Inflammatory macrophage treated with lipopolysaccharide for 1 hour (primary cell): Measurements from ENCODE around the gene CYB5RL.
A peak's percentile ranks its signal among the peaks of the same experiment; 100 is the strongest.
"Not testable (repeated sequence)": the region's sequence is repeated elsewhere in the genome, so short reads cannot be mapped to it uniquely, and the experiment has no call there.

ENCODE experiments used
- DNase-seq, 2 donors: peaks; one replicate each; pipeline ENCODE4 v3.0.0-alpha.2; 2020 to 2022

CYB5RL gene

DNA sequence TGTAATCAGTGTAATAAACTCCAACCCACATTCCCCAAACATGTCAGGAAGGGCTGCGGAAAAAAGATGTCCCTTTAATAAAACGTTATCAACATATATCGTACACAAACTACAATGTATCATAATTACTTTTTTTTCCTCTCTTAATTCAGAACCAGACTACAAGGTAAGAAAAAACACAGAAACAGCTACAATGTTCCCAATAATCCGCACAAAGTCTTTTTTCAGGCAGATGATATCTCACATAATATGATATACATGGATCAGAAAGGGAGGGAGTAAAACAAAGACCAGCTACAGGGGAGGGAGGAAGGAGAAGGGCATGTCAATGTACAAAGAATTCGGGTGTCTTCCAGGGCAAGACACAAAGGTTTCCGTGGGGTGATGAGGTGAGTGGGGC lies 25.5 kb upstream of the CYB5RL start:
- no peak for DNase-seq

DNA sequence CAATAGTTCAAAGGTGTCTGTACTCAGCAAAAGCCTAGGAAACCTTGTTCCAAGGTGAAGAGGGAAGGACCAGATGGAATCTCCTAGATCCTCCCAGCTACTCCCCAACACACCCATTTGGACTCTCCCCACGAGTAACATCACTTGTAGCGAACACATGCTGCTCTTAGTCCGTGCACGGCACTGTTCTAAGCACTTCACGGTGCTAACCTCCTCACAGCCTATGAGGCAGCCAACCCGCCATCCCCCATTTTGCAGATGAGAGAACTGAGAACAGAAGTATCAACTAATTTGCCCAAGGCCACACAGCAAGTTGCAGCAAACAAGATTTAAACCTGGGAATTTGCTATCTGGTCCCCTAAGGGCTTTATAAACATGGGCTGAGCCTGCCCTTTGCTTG lies 24.4 kb upstream of the CYB5RL start:
- no peak for DNase-seq

DNA sequence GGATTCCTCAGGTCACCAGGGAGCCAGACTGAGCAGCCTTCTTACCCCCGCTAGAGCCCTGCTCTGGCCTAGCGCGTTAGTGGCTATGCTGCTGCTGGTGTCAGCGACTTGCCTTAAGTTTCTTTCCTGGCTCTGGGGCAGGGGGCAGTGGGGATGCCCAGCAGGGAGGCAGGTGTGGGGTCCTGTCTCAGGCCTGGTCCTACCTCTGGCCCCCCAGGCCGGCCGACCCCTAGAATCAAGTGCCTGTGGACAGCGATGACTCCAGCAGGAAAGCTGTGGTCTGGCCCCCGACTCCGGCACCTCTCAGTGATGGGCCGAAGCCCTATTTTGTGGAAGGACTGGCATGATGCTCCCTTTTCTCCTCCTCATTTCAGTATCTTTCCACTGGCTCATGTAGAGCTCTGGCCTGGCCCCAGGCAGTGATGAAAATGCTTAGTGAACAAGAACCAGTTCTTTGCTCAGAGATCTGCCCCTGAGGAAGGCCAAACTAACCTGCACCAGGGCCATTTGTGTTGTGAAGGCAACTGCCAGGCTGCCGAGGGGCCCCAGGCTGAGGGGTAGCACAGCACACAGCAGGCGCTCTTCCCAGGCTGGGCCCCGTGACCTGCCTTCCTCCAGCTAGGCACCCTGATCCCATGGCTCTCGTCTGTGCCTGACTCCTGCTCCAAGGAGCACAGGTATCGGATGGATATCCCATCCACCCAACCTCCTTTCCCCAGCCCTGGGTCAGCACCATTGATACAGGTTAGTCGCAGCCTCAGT lies 23.8 kb upstream of the CYB5RL start:
- no peak for DNase-seq

DNA sequence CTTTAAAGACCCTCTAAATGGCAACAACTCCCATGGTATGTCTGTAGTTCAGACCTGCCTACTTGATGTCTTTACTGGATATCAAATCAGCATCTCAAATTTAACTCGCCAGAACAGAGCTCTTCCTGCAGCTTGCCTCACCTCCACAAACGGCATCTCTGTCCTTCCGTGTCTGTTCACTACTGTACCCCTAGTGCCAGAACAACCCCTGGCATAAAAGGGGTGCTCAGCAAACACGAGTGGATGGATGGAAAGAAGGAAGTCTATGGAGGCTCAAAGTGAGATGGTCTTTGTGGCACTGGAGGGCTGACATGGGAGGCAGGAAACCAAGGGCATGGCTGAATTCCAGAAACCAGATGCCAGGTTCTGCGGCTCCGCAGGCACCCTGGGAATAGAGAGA lies 22.9 kb upstream of the CYB5RL start:
- no peak for DNase-seq

DNA sequence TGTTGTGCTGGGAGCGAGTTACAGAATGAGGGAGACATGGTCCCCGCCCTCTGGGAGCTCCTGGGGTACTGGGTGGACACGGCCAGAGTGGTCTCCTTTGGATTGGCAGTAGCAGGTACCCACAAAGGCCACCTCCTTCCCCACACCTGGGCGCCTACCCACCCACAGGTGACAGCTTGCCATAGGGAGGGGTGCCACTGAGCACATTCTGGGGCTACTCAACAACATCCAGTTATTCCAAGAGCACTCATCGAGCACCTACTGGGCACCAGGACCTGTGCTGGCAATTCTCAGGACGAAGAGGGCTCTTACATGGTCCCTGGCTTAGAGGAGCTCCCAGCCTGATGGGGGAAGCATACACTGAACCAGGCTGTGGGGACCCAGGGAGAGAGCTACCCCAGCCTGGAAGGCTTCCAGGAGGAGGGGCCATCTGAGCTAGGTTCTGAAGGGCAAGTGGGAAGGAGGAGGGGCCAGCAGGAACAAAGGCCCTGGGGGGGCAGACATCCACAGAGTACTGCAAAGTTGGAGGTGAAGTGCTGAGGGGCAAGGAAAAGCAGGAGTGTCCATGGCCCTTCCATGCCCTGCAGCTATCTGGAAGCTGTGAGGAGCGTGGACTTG lies 22.1 kb upstream of the CYB5RL start:
- no peak for DNase-seq

DNA sequence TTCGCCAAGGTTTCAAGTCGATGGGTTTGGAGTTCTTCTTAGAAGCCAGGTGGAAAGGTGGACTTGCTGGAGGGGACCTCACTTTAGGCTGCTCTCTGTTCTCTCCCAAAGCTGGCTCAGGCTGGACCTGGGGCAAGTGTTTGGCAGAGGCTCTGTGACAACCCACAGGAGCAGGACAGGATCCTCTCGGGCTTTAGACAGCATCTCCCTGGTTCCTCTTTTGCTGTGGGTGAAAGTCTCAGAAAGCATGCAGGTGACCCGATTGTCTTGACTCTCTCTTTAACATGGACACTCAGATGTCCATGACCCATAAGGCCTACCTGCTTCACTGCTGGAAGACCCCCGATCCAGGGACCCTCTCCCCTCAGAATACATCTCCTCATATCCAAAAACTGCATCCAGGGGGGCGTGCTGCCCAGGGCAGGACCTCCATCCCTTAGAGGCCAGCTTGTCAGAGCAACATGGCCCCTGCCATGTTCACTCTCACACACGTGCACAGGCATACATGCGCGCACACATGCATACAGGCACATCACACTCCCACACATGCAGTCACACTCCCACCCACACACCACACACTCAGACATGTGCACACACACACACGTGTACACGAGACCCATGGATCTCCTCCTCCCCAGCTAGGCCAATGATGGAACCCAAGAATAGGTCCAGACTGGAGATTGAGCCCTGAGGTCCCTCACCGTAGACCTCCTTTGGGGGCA lies 21.4 kb upstream of the CYB5RL start:
- no peak for DNase-seq

DNA sequence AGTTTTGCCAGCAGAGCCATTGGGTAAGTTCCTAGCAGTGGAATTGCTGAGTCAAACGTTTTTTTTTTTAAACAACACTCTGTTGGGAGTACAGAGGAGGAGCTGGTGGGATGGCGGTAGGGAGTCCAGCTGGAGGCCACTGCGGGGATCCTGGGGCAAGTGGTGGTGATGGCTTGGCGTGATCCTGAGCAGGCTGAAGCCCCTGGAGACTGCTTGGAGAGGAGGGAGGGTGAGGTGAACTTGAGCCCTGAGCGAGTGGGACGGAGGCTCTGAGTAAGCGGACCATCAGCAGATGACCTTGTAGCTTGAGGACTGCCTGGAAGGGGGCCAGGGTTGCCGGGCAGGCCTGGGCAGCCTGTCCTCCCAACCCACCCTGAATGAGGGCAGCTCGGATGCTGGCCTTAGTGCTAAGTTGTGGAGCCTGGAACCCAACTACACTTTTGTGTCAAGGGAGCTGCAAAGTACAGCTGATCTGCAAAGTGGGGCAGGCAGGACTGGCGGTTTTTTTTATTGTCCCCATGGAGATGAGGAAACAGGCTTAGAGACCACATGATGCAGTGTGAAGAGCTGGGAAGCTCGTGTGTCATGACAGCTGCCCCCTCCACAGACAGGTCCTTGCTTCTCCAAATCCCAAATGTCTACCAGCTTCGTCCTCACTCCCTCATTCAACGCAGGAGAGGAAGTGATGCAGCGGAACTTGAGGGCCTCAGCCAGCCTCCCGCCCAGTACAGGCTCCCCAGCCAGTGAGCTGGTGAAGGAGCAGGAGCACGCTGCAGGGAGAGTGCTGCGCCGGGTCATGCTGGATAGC lies 20.4 kb upstream of the CYB5RL start:
- peak; percentile 64 to 75 for DNase-seq

DNA sequence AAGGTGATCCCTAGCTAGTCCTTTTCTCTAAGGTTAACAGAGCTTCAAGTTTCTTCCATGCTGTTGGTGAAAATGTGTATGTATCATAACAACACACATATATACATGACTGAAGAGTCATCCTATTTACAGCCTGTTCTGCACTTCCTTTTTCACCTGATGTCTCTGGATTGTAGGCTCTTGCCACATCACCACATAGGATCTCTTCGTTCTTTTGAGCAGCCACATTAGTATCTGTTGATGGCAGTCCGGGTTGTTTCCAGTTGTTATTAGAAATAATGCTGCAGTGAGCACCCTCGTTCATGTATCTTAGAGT lies 19.8 kb upstream of the CYB5RL start:
- DNase-seq = no peak

DNA sequence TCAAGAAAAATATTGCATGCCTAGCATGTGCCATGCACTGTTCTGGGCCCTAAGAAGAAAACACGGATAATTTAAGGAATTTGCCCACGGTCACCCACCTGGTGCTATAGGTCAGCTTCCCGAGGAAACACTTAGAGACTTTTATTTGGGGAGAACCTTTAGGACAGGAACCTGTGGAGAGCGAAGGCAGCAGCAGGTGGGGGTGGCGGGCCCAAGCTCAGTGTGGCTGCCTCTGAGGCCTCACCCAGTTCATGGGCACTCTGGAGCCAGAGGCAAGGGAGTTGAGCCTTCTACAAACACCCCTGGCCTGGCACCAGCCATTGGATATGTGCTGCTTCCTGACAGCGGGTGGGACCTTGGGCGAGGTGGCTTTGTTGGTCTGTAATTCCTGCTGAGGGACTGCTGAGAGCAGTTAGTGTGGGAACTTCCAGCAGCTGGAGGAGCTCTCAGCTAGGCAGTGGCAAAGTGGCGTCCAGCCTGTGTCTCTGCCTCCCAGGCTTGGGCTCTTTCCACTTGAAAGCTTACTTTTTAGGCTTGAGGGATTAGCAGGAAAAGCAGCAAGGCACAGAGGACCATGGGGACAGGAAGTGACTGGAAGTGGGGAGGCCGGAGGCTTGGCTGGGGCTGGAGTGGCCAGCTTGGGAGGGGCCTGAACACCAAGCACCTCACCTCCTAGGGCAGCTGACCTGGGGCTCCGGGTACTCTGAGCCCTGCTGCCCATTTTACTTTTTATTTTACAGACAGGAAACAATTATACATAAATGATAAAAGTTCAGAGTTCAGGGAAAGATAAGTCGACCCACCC lies 19.3 kb upstream of the CYB5RL start:
- DNase-seq = no peak

DNA sequence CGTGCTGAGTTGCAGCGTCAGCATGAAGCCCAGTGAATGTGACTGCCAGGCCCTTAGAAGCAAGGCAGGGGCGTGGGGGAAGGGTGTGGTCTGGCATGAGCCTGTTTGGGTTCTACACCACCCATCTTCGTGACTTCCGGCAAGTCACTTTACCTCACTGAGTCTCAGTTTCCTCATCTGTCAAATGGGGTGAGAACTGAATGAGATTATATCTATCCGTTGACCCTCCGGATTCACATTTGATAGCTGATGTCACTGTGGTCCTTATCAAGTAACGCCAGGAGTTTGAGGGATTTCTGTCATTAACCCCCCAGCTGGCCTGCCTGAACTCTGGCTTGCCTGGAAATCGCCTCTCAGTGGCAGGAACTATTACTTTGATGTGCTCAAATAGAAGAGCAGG lies 15.7 kb upstream of the CYB5RL start:
- no peak for DNase-seq

DNA sequence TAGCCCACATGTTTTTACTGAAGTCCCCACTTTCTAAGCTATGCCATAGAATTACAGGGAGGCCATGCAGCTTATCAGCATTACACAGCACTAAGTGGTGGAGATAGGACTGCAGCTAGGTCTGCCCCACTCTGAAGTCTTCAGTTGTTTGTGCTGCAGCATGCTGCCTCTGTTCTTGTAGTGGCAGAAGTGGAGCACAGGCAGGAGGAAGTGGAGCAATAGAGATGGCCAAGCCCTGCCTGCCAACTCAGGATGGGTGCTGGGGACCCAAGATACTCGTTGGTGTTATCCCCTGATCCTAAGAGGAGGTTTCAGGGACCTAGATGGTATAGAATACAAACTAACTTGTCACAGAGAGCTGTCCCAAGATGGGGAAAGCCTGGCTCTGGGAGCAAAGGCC lies 13.0 kb upstream of the CYB5RL start:
- no peak for DNase-seq

DNA sequence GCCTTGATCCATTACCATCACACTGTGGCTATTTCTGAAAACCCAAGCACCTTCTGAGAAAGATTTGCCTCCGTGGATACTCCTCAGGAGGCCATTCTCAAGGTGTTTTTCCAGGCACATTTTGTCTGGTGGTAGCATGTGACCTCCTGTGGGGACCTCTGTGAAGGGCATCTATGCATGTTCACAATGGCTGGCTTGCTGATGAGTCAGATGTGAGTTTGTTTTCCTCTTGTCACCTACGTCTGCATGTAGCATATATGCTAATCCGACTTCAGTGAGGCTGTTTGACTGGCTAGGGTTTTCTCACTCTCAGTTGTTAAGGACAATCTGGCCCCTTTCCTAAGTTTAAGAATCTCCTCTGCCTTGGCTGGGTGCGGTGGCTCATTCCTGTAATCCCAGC lies 8.1 kb upstream of the CYB5RL start:
- not testable (repeated sequence) for DNase-seq

DNA sequence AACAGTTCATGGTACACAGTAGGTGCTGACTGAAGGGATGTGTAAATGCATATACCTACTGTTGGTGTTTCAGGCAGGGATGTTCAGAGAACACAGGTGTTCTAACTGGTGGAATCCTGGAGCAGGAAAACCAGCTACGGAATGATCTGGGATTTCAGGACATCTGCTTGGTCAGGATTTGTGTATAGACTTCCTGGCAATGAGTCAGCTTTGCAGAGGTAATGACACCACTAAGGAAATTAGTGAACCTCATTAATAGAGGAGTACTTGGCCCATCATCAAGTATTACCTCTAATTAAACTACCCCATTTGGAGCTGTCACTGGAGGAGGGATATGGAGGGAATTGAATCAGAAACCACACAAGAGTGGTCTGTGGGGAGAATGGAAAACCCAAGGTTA lies 7.5 kb upstream of the CYB5RL start:
- DNase-seq = no peak

DNA sequence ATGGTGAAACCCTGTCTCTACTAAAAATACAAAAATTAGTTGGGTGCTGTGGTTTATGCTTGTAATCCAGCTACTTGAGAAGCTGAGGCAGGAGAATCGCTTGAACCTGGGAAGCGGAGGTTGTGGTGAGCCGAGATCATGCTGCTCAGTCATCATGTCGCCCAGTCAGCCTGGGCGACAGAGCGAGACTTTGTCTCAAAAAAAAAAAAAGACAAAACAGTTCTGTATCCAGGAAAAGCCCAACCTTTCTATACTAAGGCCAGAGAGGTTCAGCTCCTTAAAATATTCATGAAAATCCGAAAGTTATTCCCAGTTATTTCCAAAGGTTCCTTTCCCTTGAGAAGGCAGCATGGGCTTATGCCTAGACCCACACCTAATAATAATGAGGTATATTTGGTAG lies 4.4 kb upstream of the CYB5RL start:
- DNase-seq = no peak

DNA sequence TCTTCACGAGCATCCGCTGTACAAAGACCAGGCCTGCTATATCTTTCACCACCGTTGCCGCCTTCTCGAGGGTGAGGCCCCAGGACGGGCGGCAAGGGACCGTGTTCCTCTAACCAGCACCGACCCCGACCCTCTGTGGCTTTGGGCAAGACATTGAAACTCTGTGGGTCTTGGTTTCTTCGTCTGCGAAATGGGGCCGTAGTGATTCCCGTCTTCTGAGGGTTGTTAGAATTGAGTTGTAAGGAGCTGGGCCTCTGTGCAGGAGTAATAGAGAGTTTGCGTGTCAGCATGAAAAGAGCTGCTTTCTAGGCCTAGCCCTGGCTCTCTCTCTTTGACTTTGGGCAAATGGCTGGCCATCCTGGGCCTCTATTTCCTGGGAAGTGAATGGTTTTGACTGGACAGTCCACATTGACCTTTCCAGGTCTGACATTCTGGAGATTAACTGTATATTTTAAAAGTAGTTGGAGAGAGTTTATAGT lies 728 bp upstream of the CYB5RL start:
- DNase-seq = no peak

DNA sequence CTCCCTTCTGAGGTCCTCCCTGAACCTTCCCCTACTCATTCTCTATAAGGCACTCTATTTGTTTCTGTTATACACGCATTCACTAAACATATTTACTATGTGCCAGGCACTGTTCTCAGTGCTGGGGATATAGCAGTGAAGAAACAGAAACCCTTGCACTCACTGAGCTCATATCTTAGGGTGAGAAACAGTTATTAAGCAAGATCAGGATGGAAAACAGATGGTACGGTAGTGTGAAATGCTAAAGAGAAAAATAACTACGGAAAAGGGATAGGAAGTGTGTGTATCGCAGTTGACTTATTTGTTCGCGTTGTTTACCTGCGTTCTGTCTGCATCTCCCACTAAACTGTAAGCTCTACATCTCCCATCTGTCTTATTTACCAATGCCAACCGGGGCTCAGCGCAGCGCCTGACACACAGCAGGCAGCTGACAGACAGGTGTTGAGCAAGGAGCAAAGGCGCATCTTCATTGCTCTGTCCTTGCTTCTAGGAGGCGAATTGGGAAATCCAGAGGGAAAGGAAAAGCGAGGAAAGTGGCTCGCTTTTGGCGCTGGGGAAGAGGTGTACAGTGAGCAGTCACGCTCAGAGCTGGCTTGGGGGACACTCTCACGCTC lies 572 bp downstream of the CYB5RL start:
- peak in 1 of 2 donors; percentile 3 for DNase-seq

DNA sequence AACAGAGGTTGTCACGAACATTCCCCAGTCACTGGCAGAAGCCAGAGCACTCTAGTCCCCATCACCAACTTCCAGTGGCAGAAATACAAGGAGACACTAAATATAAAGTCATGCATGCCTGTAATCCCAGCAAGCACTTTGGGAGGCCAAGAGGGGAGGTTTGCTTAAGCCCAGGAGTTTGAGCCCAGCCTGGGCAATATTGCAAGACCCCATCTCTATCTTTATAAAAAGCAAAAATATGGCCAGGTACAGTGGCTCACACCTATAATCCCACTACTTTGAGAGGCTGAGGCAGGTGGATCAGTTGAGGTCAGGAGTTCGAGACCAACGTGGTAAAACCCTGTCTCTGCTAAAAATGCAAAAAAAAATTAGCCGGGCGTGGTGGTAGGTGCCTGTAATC lies 6.4 kb downstream of the CYB5RL start:
- no peak for DNase-seq

DNA sequence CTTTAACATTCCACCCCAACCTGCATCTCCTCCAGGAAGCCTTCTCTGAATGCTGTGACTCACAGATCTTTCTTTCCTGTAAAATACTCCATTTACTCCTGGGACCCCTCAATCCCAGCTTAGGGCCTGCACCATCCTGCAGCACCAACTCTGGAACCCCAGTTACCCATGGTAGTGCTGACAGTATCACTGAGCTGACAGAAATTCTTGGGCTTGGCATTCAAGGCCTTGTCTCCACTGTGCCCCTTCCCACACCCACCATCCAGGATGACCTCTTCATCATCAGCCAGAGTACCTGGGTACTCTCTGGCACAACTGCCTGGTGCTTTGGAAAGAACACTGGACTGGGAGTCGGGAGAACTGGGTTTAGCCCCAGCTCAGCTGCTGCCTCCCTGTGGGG lies 8.3 kb downstream of the CYB5RL start:
- DNase-seq = no peak

DNA sequence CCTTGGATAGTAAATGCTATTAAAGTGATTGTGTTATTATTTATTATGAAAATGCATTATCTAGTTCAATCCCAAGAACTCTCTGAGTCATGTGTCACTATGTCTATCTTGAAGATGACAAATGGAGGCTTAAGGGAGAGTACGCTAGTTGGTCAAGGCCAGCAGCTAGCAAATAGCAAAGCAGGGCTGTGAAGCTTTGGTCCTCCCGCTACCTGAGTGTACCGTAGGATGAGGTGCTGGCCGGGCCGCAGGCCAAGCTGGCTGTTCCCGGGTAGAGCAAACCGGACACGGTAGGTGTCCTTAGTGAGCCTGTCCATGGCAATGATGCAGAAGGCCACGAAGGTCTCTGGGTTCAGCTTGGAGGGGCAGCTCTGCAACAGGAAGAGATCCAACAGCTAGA lies 9.3 kb downstream of the CYB5RL start:
- DNase-seq = no peak

DNA sequence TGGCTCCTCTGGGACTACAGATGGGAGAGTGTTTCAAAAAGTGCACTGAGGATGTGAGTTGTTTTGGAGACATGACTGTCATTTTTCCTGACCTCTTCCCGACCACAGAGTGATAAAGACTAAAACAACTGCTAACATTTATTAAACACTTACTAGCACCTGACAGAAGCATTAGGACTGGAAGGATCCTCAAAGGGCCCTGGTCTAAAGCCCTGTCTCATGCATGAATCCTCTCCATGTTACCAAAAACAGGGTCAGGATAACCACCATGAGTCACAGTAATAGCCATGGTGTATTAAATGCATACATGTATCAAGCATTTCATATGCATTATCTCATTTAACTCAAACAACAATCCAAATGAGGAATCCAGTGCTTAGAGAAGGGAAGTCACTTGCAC lies 11.5 kb downstream of the CYB5RL start:
- no peak for DNase-seq

DNA sequence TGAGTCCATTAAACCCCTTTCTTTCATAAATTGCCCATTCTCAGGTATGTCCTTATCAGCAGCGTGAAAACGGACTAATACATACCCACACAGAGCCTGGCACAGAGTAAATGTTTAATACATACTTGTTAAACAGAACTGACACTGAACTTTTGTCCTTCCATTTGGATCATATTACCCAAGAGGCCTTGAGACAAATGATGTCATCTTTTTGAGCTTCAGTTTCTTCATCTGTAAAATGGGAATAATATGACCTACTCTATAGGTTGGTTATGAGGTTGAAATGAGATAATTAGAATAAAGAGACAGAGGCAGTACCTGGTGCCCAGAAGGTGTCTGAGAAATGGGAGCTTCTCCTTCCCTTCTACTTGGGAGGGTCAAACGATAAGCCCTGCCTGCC lies 13.8 kb downstream of the CYB5RL start:
- DNase-seq = no peak

DNA sequence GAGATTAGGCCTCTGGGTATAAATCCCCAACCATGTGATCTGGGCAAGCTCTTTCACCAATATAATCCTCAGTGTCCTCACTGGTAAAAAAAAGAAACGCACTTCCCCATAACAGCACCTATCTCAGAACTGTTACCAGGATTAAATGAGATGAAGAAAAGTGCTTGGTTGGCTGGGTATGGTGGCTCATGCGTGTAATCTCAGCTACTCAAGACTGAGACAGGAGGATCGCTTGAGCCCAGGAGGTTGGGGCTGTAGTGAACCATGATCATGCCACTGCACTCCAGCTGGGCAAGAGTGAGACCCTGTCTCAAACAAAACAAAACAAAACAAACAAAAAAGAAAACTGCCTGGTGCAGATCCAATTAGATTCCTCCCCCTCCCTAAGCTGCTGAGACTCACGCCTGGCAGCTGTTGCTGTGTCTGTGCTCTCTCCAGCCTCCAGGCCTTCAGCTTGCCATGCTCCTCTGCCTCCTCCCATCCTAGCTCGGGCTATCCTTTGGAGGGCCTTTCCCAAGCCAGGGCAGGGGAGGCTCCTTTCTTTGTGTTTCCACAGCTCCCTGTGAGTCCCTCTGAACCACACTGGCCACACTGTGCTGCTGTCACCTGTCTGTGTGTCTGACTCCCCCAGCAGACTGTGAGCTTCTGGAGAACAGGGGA lies 19.0 kb downstream of the CYB5RL start:
- DNase-seq = no peak
